Measurements from ENCODE around the gene SCN8A.

The SCN8A gene

DNA sequence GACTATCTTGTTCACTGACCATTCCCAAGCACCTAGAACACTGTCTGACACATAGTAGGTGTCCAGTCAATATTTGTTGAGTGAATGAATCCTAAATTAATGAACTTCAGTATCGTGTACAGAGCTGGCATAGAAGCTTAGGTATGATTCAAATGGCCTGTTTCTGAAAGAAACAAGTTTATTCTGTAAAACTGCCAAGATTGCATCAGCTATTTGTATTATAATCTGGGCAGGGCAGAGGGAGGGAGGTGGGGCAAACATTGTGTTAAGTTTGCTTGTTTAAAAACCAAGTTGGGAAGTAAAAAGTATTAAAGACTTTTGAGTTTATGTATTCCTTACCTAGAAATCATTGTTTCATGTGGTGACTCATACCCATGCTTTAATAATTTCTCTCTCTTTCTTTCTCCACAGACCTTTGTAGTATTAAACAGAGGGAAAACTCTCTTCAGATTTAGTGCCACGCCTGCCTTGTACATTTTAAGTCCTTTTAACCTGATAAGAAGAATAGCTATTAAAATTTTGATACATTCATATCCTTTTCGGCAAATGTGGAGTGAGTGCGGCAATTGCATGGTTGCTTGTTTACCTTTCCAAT is 92.8 kb downstream of the SCN8A start:
- Histone ChIP-seq H2AFZ (ENCODE audit: low read depth, low read length) (no peak overlapping the region), H3K36me3 (ENCODE audit: insufficient read depth, low read length) (peaks cover 4% of the 10 kb centered on the region), H3K4me1 (ENCODE audit: insufficient read depth, low read length) (peaks cover 41% of the 10 kb centered on the region), H3K4me3 (ENCODE audit: low read length) (no peak overlapping the region), H3K27me3 (ENCODE audit: insufficient read depth, low read length) (no peaks in the 10 kb centered on the region), H3K9me3 (ENCODE audit: low read length) (no peaks in the 10 kb centered on the region)

DNA sequence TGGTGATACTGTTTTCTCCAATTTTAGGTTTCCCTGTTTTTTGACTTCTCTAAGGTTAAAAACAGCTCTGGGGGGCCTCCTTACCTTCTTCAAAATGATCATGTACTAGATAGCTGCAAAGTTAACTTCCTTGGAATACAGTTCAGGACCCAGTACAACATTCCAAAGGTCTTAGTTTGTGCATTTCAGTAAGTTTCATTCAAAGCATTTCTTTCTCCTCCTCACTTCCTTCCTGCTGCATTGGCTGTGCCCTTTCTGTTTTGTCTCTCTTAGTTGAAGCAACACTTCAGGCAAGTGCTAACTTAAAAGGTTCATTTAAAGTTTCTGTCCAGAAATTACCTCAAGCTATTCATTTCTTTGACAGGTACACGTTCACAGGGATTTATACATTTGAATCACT is 95.7 kb downstream of the SCN8A start:
- peaks cover 7% of the 10 kb centered on the region for H3K36me3 ChIP-seq (ENCODE audit: insufficient read depth, low read length)
- no peaks in the 10 kb centered on the region for H3K9me3 ChIP-seq (ENCODE audit: low read length)
- H3K4me3 ChIP-seq (ENCODE audit: low read length): no peak overlapping the region
- H2AFZ ChIP-seq (ENCODE audit: low read depth, low read length): no peak overlapping the region
- H3K4me1 ChIP-seq (ENCODE audit: insufficient read depth, low read length): peaks cover 39% of the 10 kb centered on the region
- H3K27me3 ChIP-seq (ENCODE audit: insufficient read depth, low read length): no peaks in the 10 kb centered on the region

DNA sequence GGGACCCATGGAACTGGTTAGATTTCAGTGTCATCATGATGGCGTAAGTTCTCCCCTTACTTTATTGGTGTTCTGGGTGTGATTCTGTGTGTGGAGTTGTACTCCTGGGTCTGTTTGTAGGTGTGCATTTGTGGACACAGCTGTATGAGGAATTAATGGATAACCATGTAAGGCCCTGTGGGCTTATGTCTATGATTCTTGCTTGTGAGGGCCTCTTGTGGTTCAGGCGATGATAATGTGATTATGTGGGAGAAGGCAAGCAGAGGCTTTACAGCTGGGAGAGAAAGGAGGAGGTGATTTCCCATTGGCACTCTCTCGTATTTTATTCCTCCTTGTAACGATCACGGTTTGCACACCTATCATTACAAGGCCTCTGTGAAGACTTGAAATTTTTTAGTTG is 96.1 kb downstream of the SCN8A start:
- Histone ChIP-seq H3K4me3 (ENCODE audit: low read length) (no peak overlapping the region), H3K4me1 (ENCODE audit: insufficient read depth, low read length) (peaks cover 35% of the 10 kb centered on the region), H3K9me3 (ENCODE audit: low read length) (no peaks in the 10 kb centered on the region), H2AFZ (ENCODE audit: low read depth, low read length) (no peak overlapping the region), H3K27me3 (ENCODE audit: insufficient read depth, low read length) (no peaks in the 10 kb centered on the region), H3K36me3 (ENCODE audit: insufficient read depth, low read length) (peaks cover 7% of the 10 kb centered on the region)

DNA sequence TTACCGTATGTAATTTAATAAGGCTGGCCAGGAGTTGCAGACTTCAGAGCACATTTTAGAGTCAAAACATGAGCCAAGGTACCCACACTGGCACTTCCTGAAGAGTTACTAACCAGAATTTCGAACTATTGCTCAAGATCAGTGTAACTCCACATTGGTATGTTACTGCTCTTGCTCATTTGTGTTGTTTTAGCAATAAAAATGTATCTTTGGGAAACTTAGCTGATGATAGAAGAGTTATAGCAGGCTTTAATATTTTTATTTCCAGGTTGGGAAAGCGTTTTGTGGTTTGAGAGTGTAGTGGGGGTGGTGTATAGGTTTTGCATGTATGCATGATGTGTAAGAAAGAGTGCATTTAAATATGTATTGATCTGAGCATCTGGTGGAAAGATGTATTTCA is 96.6 kb downstream of the SCN8A start:
- no peak overlapping the region for H2AFZ ChIP-seq (ENCODE audit: low read depth, low read length)
- H3K4me3 ChIP-seq (ENCODE audit: low read length): no peak overlapping the region

DNA sequence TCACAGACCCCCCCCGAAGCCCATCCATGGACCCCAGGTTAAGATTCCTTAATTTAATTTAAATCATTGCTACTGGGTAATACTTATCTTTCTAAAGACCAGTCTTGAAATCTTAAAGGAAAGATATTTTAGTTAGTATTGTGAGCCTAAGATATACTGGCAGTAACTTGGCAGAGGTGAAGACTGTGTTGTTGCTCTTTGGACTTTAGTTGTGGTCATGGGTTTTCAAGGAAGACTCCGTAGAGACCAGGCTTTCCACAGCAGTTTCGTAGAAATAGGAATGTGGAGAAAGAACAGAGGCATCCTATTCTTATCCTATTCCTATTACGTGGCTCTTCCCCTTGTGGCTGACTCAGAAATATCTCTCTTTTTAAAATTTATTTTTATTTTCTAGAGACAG is 99.0 kb downstream of the SCN8A start:
- Histone ChIP-seq H3K9me3 (ENCODE audit: low read length) (no peaks in the 10 kb centered on the region), H3K4me1 (ENCODE audit: insufficient read depth, low read length) (peaks cover 10% of the 10 kb centered on the region), H3K4me3 (ENCODE audit: low read length) (no peak overlapping the region), H2AFZ (ENCODE audit: low read depth, low read length) (no peak overlapping the region), H3K36me3 (ENCODE audit: insufficient read depth, low read length) (peaks cover 7% of the 10 kb centered on the region), H3K27me3 (ENCODE audit: insufficient read depth, low read length) (no peaks in the 10 kb centered on the region)

More for the DNA sequence above, 96.6 kb downstream of the SCN8A start:
- Histone ChIP-seq H3K36me3 (ENCODE audit: insufficient read depth, low read length) (peaks cover 7% of the 10 kb centered on the region), H3K27me3 (ENCODE audit: insufficient read depth, low read length) (no peaks in the 10 kb centered on the region), H3K9me3 (ENCODE audit: low read length) (no peaks in the 10 kb centered on the region), H3K4me1 (ENCODE audit: insufficient read depth, low read length) (peaks cover 30% of the 10 kb centered on the region)

DNA sequence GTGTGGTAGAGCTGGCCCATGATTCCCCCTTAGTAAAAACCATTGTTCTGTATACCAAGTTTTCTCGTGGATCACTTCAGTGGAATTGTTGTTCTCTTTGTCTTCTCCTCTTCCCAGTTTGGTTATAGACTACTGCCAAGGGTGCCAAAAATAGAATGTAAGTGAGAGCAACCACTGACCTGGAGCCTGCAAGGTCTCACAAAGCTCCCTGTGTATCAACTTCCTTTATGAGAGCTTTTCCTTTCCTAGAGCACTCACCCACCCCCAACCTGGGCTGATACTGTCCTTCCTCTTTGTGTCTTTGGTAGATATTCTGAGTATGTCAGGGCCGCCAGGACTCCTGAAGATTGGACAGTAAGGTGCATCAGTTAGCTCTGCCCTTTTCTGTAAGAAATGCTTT is 101.0 kb downstream of the SCN8A start:
- H3K27me3 ChIP-seq (ENCODE audit: insufficient read depth, low read length): no peaks in the 10 kb centered on the region
- peaks cover 2% of the 10 kb centered on the region for H3K4me1 ChIP-seq (ENCODE audit: insufficient read depth, low read length)
- H3K9me3 ChIP-seq (ENCODE audit: low read length): no peaks in the 10 kb centered on the region
- peaks cover 6% of the 10 kb centered on the region for H3K36me3 ChIP-seq (ENCODE audit: insufficient read depth, low read length)
- H3K4me3 ChIP-seq (ENCODE audit: low read length): no peak overlapping the region
- H2AFZ ChIP-seq (ENCODE audit: low read depth, low read length): no peak overlapping the region

DNA sequence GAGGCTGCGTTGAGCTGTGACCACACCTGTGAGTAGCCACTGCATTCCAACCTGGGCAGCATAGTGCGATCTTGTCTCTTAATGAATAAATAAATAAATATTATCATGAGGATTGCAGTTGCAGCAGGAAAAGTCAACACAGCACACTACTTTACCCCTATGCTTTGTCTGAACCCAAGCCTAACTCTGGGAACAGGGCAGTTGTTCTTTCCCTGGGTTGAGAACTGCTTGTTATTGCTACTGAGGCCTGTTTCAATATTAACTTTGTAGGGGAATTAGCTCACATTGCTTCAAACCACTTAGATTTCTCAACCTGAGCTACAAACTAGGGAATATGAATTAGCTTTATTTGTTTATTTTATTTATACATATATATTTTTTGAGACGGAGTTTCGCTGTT is 102.5 kb downstream of the SCN8A start:
- Histone ChIP-seq H2AFZ (ENCODE audit: low read depth, low read length) (no peak overlapping the region), H3K36me3 (ENCODE audit: insufficient read depth, low read length) (peaks cover 4% of the 10 kb centered on the region), H3K9me3 (ENCODE audit: low read length) (no peaks in the 10 kb centered on the region), H3K27me3 (ENCODE audit: insufficient read depth, low read length) (no peaks in the 10 kb centered on the region), H3K4me3 (ENCODE audit: low read length) (no peak overlapping the region), H3K4me1 (ENCODE audit: insufficient read depth, low read length) (peaks cover 2% of the 10 kb centered on the region)

DNA sequence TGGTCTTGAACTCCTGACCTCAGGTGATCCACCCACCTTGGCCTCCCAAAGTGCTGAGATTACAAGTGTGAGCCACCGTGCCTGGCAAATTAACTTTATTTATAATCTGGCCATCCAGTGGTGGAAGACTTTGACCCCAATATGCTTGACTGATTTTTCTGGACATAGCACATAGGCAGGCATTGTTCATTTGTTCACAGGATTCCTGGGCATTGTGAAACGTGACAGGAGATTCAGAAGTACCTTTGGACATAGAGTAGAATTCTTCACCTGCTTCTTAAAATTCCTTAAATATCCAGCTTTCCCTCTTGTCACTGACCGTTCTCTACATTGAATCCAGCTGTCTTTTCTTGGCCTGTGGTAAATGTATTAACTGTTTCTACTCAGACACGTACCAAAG is 103.1 kb downstream of the SCN8A start:
- H3K4me3 ChIP-seq (ENCODE audit: low read length): no peak overlapping the region
- no peaks in the 10 kb centered on the region for H3K9me3 ChIP-seq (ENCODE audit: low read length)
- no peaks in the 10 kb centered on the region for H3K36me3 ChIP-seq (ENCODE audit: insufficient read depth, low read length)
- no peak overlapping the region for H2AFZ ChIP-seq (ENCODE audit: low read depth, low read length)
- H3K4me1 ChIP-seq (ENCODE audit: insufficient read depth, low read length): peaks cover 2% of the 10 kb centered on the region
- H3K27me3 ChIP-seq (ENCODE audit: insufficient read depth, low read length): no peaks in the 10 kb centered on the region

DNA sequence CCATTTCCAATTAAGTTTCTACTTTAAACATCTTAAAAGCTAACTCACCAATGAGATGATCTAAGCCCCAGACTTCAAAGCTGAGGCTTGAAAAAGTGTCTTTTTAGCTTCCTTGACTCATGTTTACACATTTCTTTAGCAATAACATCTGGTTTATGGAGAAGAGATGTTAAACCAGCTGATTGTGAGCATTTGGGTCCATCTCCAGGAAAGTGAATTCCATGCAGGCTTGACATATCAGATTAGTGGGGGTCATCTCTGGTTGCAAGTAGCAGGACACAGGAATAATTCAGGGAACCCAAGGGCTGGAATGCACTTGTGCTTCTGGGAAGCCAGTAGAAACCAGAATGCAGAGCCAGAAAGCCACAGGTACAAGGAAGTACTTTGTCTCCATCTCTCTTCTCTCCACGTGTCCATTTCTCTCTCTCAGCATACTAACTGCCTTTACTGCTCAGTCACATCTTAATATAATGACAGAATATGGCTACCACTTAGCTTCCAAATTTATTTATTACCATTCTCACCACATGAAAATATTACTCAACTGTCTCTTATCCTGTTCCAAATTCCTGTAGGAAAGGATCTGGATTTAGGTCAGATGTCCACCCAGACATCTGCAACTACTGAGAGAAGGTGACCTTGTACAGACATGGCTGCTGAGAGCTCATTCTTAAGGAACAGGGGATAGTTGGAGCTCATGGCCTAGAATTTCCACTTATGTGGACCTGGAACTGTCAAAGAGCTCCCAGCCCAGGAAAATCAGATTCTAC is 104.4 kb downstream of the SCN8A start:
- no peak overlapping the region for H2AFZ ChIP-seq (ENCODE audit: low read depth, low read length)
- no peaks in the 10 kb centered on the region for H3K36me3 ChIP-seq (ENCODE audit: insufficient read depth, low read length)
- H3K27me3 ChIP-seq (ENCODE audit: insufficient read depth, low read length): no peaks in the 10 kb centered on the region
- peaks cover 2% of the 10 kb centered on the region for H3K4me1 ChIP-seq (ENCODE audit: insufficient read depth, low read length)
- H3K9me3 ChIP-seq (ENCODE audit: low read length): no peaks in the 10 kb centered on the region
- H3K4me3 ChIP-seq (ENCODE audit: low read length): no peak overlapping the region

DNA sequence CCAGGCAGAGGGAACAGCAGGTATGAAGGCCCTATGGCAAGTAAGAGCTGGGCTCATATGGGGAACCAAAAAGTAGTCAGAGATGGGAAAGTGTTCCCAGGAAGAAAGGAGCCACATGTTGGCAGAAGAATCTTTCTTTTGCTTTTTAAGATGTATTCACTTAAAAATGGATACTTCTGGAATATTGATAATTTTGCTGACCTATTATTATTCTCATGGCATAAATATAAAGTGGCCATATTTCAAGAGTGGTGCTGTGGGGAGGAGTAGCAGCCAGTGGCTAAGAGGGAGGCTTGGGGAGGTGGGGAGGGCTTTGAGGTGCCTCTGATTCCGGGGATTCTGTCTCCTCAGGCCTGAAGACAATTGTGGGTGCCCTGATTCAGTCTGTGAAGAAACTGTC is 108.2 kb downstream of the SCN8A start:
- H3K4me3 ChIP-seq (ENCODE audit: low read length): no peak overlapping the region
- peaks cover 16% of the 10 kb centered on the region for H3K36me3 ChIP-seq (ENCODE audit: insufficient read depth, low read length)
- peaks cover 2% of the 10 kb centered on the region for H3K4me1 ChIP-seq (ENCODE audit: insufficient read depth, low read length)
- H3K9me3 ChIP-seq (ENCODE audit: low read length): no peaks in the 10 kb centered on the region
- no peaks in the 10 kb centered on the region for H3K27me3 ChIP-seq (ENCODE audit: insufficient read depth, low read length)
- no peak overlapping the region for H2AFZ ChIP-seq (ENCODE audit: low read depth, low read length)

DNA sequence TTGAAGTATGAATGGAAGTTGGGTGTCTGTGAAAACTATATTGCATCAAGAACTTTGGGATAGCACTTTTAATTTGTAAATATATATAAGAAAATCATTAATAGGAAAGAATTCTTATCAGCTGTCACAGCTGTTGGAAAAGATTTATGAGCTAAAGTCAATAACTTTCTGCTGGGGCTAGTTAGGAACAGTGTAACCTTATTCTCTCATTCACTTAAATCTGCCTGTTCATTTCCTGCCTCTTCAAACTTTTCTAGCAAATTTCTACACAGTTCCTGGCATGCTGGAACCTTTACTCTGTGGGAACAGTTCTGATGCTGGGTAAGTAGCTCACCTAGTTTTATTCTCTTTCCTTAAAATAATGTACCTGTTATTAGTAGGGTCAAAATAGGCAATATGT is 109.9 kb downstream of the SCN8A start:
- H3K27me3 ChIP-seq (ENCODE audit: insufficient read depth, low read length): no peaks in the 10 kb centered on the region
- H2AFZ ChIP-seq (ENCODE audit: low read depth, low read length): no peak overlapping the region
- H3K4me3 ChIP-seq (ENCODE audit: low read length): no peak overlapping the region
- peaks cover 25% of the 10 kb centered on the region for H3K36me3 ChIP-seq (ENCODE audit: insufficient read depth, low read length)
- H3K4me1 ChIP-seq (ENCODE audit: insufficient read depth, low read length): no peaks in the 10 kb centered on the region
- no peaks in the 10 kb centered on the region for H3K9me3 ChIP-seq (ENCODE audit: low read length)

DNA sequence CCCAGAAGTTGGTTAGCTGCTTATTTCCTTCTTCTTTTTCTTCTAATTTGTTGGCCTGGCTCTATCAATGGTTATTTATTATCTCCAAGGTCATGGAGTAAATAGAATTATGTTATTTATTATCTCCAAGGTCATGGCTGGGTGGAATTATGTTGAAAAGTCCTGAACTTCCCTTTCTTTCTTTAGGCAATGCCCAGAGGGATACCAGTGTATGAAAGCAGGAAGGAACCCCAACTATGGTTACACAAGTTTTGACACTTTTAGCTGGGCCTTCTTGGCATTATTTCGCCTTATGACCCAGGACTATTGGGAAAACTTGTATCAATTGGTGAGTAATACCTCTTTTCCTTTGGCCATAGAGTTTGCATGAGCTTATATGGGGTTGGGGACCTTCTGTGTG is 111.6 kb downstream of the SCN8A start:
- Histone ChIP-seq H2AFZ (ENCODE audit: low read depth, low read length) (no peak overlapping the region), H3K4me1 (ENCODE audit: insufficient read depth, low read length) (no peaks in the 10 kb centered on the region), H3K9me3 (ENCODE audit: low read length) (no peaks in the 10 kb centered on the region), H3K27me3 (ENCODE audit: insufficient read depth, low read length) (no peaks in the 10 kb centered on the region), H3K36me3 (ENCODE audit: insufficient read depth, low read length) (peaks cover 38% of the 10 kb centered on the region), H3K4me3 (ENCODE audit: low read length) (no peak overlapping the region)

DNA sequence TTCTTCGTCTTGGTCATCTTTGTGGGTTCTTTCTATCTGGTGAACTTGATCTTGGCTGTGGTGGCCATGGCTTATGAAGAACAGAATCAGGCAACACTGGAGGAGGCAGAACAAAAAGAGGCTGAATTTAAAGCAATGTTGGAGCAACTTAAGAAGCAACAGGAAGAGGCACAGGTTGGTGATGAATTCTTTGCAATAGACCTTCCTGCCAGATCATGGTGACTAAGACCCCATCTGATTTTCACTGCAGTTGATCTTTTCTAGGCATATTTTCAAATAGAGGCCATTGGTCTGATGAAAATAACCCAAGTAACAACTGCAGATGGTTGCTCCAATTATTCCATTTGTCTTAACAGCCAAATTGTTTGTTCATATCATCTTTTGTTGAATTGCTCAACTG is 114.4 kb downstream of the SCN8A start:
- Histone ChIP-seq H2AFZ (ENCODE audit: low read depth, low read length) (no peak overlapping the region), H3K9me3 (ENCODE audit: low read length) (no peaks in the 10 kb centered on the region), H3K4me1 (ENCODE audit: insufficient read depth, low read length) (no peaks in the 10 kb centered on the region), H3K27me3 (ENCODE audit: insufficient read depth, low read length) (no peaks in the 10 kb centered on the region), H3K4me3 (ENCODE audit: low read length) (no peak overlapping the region), H3K36me3 (ENCODE audit: insufficient read depth, low read length) (peaks cover 40% of the 10 kb centered on the region)

DNA sequence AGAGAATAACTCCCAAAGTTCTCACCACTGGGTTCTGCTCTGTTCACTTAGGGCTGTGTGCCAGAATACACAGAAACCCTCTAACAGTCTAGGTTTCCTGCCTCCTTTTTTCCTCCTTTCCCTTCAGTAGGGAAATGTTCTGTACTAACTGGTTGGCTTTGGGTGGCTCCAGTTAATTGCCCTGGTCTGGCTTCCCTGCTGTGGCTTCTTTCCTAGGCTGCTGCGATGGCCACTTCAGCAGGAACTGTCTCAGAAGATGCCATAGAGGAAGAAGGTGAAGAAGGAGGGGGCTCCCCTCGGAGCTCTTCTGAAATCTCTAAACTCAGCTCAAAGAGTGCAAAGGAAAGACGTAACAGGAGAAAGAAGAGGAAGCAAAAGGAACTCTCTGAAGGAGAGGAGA is 115.2 kb downstream of the SCN8A start:
- no peak overlapping the region for H3K4me3 ChIP-seq (ENCODE audit: low read length)
- no peaks in the 10 kb centered on the region for H3K9me3 ChIP-seq (ENCODE audit: low read length)
- H3K36me3 ChIP-seq (ENCODE audit: insufficient read depth, low read length): peaks cover 40% of the 10 kb centered on the region
- H3K27me3 ChIP-seq (ENCODE audit: insufficient read depth, low read length): no peaks in the 10 kb centered on the region
- peaks cover 2% of the 10 kb centered on the region for H3K4me1 ChIP-seq (ENCODE audit: insufficient read depth, low read length)
- no peak overlapping the region for H2AFZ ChIP-seq (ENCODE audit: low read depth, low read length)
